GM10266 (cell line): ENCODE measurements around the gene CCT5.
"Not testable (repeated sequence)": the region's sequence is repeated elsewhere in the genome, so short reads cannot be mapped to it uniquely, and the experiment has no call there.

Experiments used
- DNase-seq: peaks from one replicate; pipeline ENCODE4 v3.0.0; 2012; ENCODE audit errors: extremely low spot score
- TF ChIP-seq, protein P1 (sequence below): IDR thresholded peaks from 2 replicates; pipeline ENCODE4 v1.5.1; 2012; ENCODE audit warnings: mild to moderate bottlenecking, low read depth; ENCODE audit not compliant: control insufficient read depth, insufficient read depth; ENCODE audit errors: missing control alignments

The CCT5 gene

DNA sequence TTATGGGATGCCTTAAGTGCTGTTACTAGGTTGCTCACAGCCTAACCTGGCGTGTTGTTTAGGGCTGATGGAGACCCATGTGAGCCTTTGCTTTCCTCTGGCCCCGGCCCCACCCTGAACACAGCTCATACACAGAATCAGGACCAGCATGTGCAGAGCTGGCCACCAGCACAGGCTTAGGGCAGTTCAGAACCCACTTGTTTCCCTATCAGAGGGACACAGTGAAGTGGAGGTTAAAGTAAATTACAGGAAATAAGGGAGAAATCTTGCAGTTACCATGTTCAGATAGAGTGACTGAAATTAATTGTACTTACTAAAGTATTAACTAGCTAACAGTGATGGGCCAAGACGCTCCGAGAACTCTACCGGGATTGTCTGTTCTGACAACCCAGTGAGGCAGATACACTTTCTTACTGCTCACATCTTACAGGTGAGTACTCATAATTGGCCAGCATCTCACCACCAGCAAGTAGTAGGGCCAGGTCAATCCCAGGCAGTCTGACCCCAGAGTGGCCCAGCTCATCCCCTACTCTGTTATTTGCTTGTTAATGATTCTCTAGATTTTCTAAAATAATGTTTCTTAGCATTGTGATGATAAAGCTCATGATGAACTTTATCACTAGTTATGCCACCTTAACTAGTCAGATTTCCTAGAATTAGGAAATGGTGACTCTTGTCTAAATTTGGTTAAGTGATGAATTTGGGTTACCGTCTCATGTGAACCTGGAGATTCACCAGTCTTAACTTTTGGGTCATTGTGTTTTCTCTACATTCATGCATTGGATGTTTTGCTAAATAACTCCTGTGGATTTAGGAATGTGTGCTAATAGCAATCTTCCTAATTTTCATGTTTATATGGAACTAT is 15.4 kb downstream of the CCT5 start:
- no peak for DNase-seq

DNA sequence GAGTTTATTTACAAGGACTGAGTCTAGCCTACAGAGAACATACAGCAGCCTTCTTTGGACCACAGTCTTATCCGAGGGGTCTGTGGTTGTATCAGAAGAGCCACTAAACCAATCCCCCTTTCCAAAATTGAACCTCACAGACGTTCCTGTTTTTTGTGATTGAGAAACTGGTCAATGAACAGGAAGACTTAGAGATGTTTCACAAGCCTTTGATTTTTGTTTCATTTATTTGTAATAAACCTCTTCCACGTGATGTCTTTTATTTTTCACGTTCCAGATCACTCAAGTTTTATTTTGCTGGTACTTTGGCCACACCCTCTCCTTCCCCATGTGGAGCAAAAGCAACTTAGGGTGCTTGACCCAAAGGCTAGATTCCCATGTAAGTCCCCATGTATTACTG is 16.1 kb downstream of the CCT5 start:
- TF ChIP-seq, protein P1, sequence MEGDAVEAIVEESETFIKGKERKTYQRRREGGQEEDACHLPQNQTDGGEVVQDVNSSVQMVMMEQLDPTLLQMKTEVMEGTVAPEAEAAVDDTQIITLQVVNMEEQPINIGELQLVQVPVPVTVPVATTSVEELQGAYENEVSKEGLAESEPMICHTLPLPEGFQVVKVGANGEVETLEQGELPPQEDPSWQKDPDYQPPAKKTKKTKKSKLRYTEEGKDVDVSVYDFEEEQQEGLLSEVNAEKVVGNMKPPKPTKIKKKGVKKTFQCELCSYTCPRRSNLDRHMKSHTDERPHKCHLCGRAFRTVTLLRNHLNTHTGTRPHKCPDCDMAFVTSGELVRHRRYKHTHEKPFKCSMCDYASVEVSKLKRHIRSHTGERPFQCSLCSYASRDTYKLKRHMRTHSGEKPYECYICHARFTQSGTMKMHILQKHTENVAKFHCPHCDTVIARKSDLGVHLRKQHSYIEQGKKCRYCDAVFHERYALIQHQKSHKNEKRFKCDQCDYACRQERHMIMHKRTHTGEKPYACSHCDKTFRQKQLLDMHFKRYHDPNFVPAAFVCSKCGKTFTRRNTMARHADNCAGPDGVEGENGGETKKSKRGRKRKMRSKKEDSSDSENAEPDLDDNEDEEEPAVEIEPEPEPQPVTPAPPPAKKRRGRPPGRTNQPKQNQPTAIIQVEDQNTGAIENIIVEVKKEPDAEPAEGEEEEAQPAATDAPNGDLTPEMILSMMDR = no peak
- DNase-seq = no peak

More for the DNA sequence above, 15.4 kb downstream of the CCT5 start:
- TF ChIP-seq, protein P1 = no peak

DNA sequence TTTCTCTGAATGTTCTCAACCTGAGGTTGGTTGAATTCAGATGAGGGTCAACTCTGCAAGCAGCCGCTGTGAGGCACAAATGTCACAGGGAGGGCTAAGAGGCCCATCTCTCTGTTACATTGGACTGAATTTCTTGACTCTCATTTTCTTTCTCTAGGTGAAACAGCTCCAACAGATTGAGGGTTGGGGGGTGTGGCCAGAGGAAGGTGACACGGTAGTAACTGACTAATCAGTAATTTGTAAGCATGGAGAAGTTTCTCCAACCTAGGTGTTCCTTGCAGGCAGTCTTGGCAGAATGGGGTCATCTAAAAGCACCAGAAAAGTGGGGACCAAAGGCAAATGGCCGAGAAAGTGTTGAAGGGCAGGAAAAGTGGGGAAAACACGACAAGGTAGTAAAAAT is 16.8 kb downstream of the CCT5 start:
- DNase-seq = no peak
- TF ChIP-seq, protein P1 = no peak

DNA sequence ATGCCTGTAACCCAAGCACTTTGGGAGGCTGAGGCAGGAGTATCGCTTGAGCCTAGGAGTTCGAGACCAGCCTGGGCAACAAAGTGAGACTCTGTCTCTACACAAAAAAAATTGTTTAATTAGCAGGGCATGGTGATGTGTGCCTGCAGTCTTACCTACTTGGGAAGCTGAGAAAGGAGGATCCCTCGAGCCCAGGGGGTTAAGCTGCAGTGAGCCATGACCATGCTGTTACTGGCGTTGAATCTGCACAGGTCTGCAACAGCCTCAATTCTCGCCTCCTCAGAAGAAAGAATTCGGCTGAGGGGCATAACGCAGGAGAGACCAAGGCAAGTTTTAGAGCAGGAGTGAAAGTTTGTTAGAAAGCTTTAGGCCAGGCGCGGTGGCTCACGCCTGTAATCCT is 18.0 kb downstream of the CCT5 start:
- no peak for DNase-seq
- TF ChIP-seq, protein P1 = no peak

DNA sequence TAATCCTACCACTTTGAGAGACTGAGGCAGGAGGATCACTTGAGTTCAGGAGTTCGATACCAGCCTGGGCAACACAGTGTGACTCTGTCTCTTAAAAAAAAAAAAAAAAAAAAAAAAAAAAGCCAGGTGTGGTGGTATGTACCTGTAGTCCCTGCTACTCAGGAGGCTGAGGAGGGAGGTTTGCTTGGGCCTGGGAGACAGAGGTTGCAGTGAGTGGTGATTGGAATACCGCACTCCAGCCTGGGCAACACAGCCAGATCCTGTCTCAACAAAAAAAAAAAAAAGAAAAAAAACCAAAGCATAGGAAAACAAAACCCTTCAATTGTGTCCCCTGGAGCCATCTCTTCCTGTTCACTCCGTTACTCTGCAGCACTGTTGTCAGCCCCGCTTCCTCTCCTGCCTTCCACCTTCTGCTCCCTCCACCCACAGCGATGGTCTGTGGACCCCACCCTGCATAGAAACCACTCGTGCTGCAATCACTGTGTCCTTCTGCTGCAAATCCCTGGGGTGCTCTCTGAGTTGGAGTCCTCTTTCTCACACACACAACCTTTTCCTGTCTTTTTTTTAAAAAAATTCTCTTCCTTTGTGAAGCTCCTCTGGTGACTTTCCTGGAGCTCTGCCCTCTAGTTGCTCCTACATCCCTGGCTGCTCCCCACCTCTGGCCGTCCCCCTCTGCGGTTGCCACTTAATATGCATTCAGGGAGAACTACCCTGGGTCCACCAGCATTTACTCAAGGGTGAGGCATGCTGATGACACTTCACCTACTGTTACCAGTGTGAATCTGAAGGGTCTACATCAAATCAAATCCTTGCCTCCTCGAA is 22.2 kb downstream of the CCT5 start:
- no peak for DNase-seq
- TF ChIP-seq, protein P1 = no peak

DNA sequence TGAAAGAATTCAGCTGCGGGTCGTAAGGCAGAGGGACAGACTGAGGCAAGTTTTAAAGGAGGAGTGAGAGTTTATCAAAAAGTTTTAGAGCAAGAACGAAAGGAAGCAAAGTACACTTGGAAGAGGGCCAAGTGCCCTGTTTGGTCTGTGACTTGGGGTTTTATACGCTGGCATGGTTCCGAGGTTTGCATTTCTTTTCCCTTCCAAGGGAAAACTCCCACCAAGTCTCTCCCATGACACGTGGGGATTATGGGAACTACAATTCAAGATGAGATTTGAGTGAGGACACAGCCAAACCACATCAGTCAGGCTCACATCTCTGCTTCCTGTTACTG is 22.8 kb downstream of the CCT5 start:
- DNase-seq = not testable (repeated sequence)

DNA sequence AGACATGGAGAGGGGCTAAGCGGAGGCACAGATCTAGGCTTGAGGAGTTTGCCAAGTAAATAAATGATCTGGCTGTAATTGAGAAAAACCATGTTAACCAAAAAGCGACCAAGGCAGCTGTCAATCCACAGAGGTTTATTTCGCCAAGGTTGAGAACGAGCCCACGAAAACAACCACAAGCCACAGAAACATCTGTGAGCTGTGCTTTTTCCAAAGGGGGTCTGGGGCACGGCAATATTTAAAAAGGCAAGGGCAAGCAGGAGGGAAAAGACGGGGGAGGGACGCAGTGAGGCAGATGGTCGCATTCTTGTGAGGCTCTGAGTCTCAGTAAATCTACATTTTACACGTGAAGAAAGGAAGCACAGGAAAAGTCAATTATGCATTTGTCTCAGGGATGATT is 25.4 kb downstream of the CCT5 start:
- DNase-seq = no peak
- TF ChIP-seq, protein P1 = no peak

DNA sequence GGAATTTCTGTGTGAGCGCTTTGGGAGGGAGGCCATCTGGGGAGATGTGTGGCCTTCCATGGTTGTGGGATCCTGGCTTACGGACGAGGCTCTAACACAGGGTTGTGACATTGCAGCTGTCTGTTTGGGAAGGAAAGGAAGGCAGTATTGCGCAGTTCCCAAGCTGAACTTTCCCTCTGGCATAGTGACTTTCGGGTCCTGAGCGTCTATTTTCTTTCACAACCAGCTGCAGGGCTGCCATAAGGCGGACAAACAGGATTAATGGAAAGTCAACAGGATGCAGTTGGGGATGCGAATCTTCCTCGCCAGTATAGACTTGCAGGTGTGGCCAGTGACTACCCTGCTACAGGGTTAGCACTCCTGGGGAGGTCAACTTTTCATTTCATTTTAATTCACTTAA is 25.9 kb downstream of the CCT5 start:
- TF ChIP-seq, protein P1 = no peak

More for the DNA sequence above, 25.9 kb downstream of the CCT5 start:
- no peak for DNase-seq
